NCI-H446 (cell line): Measurements from ENCODE around the gene BPIFA2.
A peak's percentile ranks its signal among the peaks of the same experiment; 100 is the strongest.

Experiments
- DNase-seq, 2 experiments: peaks; one replicate each; lab custom pipeline; 2025; lab: John Stamatoyannopoulos, UW

Gene BPIFA2

DNA sequence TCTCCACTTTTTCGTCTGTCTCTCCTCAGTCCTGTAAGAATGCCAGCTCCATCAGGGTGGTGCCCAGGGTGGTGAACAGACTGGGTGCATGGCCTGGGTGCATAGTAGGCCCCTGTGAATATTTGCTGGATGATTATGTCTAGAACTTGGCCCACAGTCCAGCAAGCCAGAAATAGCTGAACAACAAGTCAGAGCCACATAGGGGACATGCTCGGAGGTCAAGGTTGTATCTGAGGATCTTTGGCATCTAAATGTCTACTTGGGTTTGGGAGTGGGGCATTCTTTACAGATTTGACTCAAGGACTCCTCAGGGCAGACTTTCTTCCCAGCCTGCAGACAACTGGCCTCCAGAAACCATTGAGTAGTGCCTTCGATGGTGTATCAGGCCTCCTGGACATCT lies 31.1 kb downstream of the BPIFA2 start:
- no peak for DNase-seq

DNA sequence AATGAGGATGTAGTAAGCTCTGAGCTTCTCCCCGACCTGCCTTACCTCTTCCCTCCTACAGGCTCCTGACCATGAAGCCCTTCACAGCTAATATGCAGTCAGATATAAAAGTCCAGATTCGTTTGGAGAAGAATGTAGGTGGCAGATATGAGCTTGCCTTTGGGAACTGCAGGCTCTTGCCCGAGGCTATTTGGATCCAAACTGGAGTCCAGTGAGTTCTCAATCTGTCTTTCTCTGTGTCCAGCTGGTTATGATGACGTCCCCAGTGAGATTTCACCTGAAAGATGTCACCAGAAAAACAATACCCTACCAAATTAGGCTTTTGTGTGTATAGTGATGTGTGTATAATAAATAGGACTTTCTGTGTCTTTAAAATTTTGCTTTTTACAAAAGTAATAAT lies 34.5 kb downstream of the BPIFA2 start:
- DNase-seq, result no peak

DNA sequence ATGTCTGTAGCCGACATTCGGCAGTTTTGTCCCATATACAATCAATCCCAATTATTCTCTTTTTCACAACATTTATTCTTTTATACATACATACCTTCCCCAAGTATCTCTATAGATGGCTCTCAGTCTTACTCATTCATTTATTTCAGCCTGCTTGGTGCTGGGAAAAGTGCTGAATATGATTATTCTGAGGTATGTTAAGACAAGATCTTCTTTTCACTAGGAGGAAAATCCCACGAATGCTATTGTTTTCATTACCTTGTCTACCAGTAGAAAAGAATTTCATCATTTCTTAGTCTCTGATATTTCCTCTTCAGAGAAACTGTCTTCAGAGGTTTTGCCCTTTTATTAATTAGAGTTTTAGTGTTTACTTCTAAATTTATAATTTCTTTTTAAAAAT lies 35.5 kb downstream of the BPIFA2 start:
- DNase-seq, result no peak

DNA sequence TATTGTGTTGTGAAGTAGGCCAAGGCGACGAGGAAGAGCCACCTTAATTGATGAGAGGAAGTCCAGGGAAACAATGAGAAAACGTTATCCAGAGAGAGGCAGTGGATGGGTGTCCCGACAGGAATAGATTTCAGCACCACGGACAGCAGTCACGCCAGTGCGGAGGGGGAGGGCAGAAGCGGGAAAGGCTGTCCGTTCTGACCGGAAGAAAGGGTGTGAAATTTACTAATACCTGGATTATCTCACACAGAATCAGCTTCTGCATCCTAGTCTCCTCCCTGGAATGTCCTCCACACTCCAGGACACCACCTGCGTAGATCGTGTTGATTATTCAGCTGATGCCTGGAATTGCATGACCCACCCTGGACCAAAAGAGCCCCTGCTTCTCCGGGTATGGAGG lies 41.8 kb downstream of the BPIFA2 start:
- DNase-seq, result no peak

DNA sequence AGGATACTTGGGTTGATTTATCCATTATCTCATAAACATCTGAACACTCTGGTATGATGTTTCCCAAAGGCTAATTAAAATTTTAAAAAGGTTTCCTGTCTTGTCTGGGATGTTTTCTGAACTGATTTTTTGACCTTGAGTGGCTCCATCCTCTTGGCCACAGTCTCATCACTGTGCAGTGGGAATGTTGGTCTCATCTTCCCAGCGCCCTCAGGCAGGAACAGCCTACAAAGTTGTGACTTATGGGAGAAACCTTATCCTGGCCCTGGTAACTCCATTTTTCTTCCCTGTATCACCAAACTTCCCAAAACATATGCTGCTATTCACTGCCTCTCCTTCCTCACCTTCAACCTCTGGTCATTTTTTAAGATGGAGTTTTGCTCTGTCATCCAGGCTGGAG lies 42.4 kb downstream of the BPIFA2 start:
- no peak for DNase-seq

DNA sequence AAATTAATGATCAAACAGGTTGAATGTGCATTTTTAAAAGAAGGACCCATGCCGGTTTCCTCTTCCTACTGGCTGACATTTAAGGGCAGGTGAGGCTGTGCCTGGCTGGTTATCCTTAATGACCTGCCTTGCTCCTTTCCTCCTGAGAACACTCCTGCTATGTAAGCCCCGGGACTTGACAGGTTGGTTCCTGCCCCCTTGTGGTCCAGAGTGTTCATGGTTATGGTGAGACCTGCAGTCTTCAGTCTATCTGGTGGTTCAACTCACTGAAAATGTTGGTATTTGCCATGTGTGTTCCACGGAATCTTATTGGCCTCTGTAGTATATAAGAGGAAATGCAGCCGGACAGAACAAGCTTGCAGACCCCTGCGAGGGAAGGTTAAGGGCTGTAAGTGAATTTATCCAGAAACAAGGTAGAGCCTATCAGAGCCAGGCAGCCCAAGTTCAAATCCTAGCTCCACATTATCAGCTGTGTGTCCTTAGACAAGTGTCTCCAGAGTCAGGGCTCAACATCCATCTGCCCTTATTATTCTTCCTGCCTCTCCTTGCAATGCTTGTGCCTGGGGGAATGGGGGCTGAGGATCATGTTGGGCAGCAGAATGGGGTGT lies 44.0 kb downstream of the BPIFA2 start:
- peak in 1 of 2 experiments; percentile 63 for DNase-seq

DNA sequence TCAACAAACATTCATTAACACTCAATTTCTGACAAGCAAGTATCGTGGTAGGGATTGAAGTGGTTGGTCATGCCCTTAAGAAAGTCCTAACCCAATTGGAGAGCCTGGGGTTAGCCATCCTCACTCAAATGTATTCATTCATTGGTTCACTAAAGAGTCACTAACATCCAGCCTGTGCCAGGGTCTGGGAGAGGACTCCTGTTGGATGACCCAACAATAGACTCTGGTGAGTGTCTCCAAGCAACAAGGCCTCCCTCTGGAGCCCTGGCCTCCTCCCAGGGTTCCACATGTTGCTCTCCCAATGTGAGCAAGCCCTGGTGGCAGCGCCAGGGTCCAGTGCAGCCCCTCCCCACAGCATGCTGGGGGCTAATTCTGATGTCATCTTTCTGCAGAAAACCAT lies 49.1 kb downstream of the BPIFA2 start, which contains the start of gene BPIFA3:
TSS of gene BPIFA3 (plus strand) at position 301 of the 400 bp plus-strand sequence. CDS start 185 bp downstream, outside the sequence.
- DNase-seq, result peak in 1 of 2 experiments; percentile 4

DNA sequence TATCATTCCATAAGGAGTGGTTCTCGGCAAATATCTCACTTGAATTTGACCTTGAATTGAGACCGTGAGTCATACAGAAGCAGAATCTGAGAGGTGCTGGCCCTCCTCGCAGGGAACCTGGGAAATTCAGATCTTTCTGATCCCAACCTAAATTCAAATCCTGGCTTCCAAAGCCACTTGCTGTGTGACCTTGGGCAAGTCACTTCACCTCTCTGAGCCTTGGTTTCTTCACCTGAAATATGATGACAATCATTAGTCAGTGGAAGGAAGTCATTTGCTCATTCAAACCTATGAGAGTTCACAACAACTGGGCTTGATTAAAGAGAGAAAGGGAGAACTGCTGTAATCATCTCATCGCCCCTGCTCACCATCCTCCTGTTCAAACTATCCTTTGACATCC lies 56.4 kb downstream of the BPIFA2 start:
- DNase-seq, result no peak

DNA sequence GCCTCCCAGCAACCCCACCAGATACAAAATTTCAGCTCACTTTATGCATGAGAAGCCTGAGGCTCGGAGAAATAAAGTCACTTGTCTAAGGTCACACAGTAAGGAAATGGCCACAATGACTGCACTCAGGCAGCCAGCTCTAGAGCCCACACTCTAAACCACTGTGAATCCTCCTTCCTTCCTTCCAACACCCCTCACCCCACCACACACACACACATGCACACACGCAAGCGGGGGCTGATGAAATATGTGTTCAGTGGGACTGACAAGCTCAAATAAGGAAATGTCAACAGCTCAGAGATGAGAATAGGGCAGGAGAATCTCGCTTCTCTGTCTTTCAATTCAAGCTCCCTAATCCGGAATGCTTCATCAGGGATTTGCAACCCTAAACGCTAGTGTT lies 61.9 kb downstream of the BPIFA2 start:
- no peak for DNase-seq
